Kidney (tissue), 22 donors: ENCODE results near the gene ASCL4. TPM values are rescaled to one million over a fixed set of nuclear protein-coding genes. Genes with fewer than 3 reads are reported as not detected.
A peak's percentile ranks its signal among the peaks of the same experiment; 100 is the strongest.
"Not testable (repeated sequence)": the region's sequence is repeated elsewhere in the genome, so short reads cannot be mapped to it uniquely, and the experiment has no call there.

ENCODE experiments used
- DNase-seq, 5 donors: peaks; one replicate each; pipeline ENCODE4 v3.0.0-alpha.2; 2013 to 2020
- FAIRE-seq: peaks from 2 replicates; lab custom pipeline; 2012; peaks lifted over from hg19 to GRCh38; lab: Jason Lieb, UNC
- H3K27ac ChIP-seq, 2 donors: one replicate each; pipeline ENCODE4 v1.7.0; 2013; ENCODE audit warnings: low read depth in 2 of 2, low read length in 2 of 2, inconsistent platforms in 1 of 2
- H3K27me3 ChIP-seq: one replicate; pipeline ENCODE4 v1.7.1; 2013; ENCODE audit warnings: low read length, inconsistent platforms; ENCODE audit not compliant: control insufficient read depth, insufficient read depth
- H3K36me3 ChIP-seq, 3 donors: one replicate each; pipeline versions ENCODE4 v1.7.0 to v1.7.1; 2013; ENCODE audit warnings: low read length in 3 of 3, control low read depth in 1 of 3, inconsistent platforms in 1 of 3; ENCODE audit not compliant: insufficient read depth in 3 of 3, control insufficient read depth in 2 of 3
- H3K4me1 ChIP-seq, 3 donors: one replicate each; pipeline versions ENCODE4 v1.7.0 to v1.7.1; 2013; ENCODE audit warnings: low read length in 3 of 3, inconsistent platforms in 1 of 3, low read depth in 1 of 3; ENCODE audit not compliant: control insufficient read depth in 2 of 3, insufficient read depth in 2 of 3
- H3K4me3 ChIP-seq, 3 donors: one replicate each; pipeline versions ENCODE4 v1.7.0 to v1.8.1; 2013; ENCODE audit warnings: low read length in 3 of 3, control low read depth in 1 of 3, inconsistent platforms in 1 of 3
- H3K9ac ChIP-seq, 3 donors: one replicate each; pipeline versions ENCODE4 v1.7.0 to v1.7.1; 2013; ENCODE audit warnings: low read length in 3 of 3, control low read depth in 1 of 3, inconsistent platforms in 1 of 3
- H3K9me3 ChIP-seq, 3 donors: one replicate each; pipeline versions ENCODE4 v1.7.0 to v1.7.1; 2013; ENCODE audit warnings: low read length in 3 of 3, control low read depth in 1 of 3, inconsistent platforms in 1 of 3; ENCODE audit not compliant: control insufficient read depth in 2 of 3, insufficient read depth in 1 of 3
- intact Hi-C: fragments of 100-400 bp; cut with DNase I; formaldehyde crosslinking; loops from one replicate; pipeline ENCODE4 v1.11.1; 2022
- long read RNA-seq, 10 donors: library from polyadenylated mRNA in 1 of 10; unstranded in 1 of 10; transcript quantifications; one replicate each; pipeline ENCODE4 v2.0.0 and lab custom pipeline, GENCODE V29; 2021 to 2026
- polyA plus RNA-seq: library from polyadenylated mRNA; stranded (reverse); fragments of 350-450 nt; fragmentation: Illumina TruSeq; extraction: RNeasy Lipid Tissue Mini Kit (QIAGEN cat#74804); gene quantifications from one replicate; pipeline ENCODE4 v1.2.3, GENCODE V29; 2014; ENCODE audit warnings: low read depth, low replicate concordance; ENCODE audit not compliant: insufficient read depth
- total RNA-seq: library from RNA; stranded (reverse); fragmentation: NEBNext Ultra II Directional; extraction: Animal tissue kit (Norgen Biotek cat#: 25700); gene quantifications from one replicate; pipeline ENCODE4 v1.2.1, GENCODE V29; 2021
- TF ChIP-seq, protein P1 (sequence below): IDR thresholded peaks from 3 replicates; pipeline ENCODE4 v1.5.1; 2012; ENCODE audit warnings: mild to moderate bottlenecking, moderate library complexity, borderline replicate concordance; ENCODE audit not compliant: insufficient read depth; ENCODE audit errors: extremely low read depth
- donor health status: control.
- donor health status: control.
- donor health status: control.
- donor health status: control.
- donor health status: control.
- donor health status: DM: yes; HTN: yes; CAD: no.
- donor health status: Normal renal cell carcinoma (clear cell type).

ASCL4 gene, protein sequence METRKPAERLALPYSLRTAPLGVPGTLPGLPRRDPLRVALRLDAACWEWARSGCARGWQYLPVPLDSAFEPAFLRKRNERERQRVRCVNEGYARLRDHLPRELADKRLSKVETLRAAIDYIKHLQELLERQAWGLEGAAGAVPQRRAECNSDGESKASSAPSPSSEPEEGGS
- total RNA-seq = not detected
- not detected for polyA plus RNA-seq
- long read RNA-seq, donor 1 = 0 reads
- long read RNA-seq, donor 2 = 0 reads
- long read RNA-seq, donor 3 = 0 reads
- long read RNA-seq, donor 4 = 0 reads
- long read RNA-seq, donor 5 = 0 reads
- long read RNA-seq, donor 6 = 0 reads
- long read RNA-seq, donor 7 = 0 reads
- long read RNA-seq, donor 8 = 0 reads
- long read RNA-seq, donor 9 = 0 reads
- long read RNA-seq, donor 10 = 0 reads

DNA sequence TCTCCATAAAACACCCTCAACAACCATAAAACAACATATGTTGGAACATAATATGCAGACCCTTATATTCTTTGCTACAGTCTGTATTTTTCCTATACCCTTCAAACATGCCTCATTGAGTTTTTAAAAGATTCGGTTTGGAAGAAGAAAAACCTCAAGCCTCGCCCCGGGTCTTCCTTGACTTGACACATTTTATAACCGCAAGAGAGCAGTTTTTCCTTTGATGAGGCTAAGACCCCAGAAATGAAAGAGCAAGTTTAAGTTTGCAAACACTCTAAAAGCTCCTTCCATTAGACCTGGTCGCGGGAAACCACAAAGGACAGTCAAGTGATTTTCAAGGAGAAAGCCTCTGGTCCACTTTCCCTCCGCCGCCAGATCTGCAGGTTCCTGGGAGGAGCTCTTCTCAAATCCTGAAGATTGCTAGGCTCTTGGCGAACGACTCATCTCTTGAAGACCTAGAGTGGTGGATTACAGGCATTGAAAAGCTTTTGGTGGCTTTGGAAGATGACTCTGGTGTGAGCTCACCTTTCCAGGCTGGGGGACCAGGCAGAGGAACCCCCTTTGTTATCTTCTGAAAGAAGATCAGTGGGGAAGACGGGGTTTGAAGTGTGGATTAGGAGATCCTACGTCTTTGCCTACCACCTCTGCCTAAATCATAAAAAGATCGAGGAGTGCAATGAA, at the start of gene ASCL4:
Gene ASCL4, plus strand, starts transcription at position 356 of the 681 bp plus-strand sequence. CDS start 515 bp downstream, outside the sequence.
- Histone ChIP-seq H3K36me3 (no peaks in the 10 kb centered on the region), H3K27ac (no peak within 1 kb of the TSS), H3K9me3 (no peaks in the 10 kb centered on the region), H3K4me3 (no peak within 1 kb of the TSS), H3K27me3 (peaks cover 36% of the 10 kb centered on the region), H3K4me1 (peaks cover 0 to 2% (median 0%) of the 10 kb centered on the region in 3 donors), H3K9ac (no peak within 1 kb of the TSS)
- DNase-seq = no peak
- FAIRE-seq = no peak
- intact Hi-C loops = no loop called here
- TF ChIP-seq, protein P1, sequence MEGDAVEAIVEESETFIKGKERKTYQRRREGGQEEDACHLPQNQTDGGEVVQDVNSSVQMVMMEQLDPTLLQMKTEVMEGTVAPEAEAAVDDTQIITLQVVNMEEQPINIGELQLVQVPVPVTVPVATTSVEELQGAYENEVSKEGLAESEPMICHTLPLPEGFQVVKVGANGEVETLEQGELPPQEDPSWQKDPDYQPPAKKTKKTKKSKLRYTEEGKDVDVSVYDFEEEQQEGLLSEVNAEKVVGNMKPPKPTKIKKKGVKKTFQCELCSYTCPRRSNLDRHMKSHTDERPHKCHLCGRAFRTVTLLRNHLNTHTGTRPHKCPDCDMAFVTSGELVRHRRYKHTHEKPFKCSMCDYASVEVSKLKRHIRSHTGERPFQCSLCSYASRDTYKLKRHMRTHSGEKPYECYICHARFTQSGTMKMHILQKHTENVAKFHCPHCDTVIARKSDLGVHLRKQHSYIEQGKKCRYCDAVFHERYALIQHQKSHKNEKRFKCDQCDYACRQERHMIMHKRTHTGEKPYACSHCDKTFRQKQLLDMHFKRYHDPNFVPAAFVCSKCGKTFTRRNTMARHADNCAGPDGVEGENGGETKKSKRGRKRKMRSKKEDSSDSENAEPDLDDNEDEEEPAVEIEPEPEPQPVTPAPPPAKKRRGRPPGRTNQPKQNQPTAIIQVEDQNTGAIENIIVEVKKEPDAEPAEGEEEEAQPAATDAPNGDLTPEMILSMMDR = no peak

DNA sequence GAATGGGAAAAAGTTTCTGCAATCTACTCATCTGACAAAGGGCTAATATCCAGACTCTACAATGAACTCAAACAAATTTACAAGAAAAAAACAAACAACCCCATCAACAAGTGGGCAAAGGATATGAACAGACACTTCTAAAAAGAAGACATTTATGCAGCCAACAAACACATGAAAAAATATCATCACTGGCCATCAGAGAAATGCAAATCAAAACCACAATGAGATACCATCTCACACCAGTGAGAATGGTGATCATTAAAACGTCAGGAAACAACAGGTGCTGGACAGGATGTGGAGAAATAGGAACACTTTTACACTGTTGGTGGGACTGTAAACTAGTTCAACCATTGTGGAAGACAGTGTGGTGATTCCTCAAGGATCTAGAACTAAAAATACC, 47.2 kb upstream of the ASCL4 start:
- DNase-seq, H3K27ac ChIP-seq, H3K27me3 ChIP-seq, H3K36me3 ChIP-seq, FAIRE-seq, H3K4me3 ChIP-seq, H3K4me1 ChIP-seq, H3K9me3 ChIP-seq, H3K9ac ChIP-seq, intact Hi-C loops: not testable (repeated sequence)

DNA sequence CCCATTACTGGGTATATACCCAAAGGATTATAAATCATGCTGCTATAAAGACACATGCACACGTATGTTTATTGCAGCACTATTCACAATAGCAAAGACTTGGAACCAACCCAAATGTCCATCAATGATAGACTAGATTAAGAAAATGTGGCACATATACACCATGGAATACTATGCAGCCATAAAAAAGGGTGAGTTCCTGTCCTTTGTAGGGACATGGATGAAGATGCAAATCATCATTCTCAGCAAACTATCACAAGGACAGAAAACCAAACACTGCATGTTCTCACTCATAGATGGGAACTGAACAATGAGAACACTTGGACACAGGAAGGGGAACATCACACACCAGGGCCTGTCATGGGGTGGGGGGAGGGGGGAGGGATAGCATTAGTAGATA, 46.8 kb upstream of the ASCL4 start:
- H3K36me3 ChIP-seq, intact Hi-C loops, FAIRE-seq, H3K27ac ChIP-seq, H3K4me1 ChIP-seq, H3K9me3 ChIP-seq, H3K4me3 ChIP-seq, H3K9ac ChIP-seq, DNase-seq, H3K27me3 ChIP-seq: not testable (repeated sequence)

DNA sequence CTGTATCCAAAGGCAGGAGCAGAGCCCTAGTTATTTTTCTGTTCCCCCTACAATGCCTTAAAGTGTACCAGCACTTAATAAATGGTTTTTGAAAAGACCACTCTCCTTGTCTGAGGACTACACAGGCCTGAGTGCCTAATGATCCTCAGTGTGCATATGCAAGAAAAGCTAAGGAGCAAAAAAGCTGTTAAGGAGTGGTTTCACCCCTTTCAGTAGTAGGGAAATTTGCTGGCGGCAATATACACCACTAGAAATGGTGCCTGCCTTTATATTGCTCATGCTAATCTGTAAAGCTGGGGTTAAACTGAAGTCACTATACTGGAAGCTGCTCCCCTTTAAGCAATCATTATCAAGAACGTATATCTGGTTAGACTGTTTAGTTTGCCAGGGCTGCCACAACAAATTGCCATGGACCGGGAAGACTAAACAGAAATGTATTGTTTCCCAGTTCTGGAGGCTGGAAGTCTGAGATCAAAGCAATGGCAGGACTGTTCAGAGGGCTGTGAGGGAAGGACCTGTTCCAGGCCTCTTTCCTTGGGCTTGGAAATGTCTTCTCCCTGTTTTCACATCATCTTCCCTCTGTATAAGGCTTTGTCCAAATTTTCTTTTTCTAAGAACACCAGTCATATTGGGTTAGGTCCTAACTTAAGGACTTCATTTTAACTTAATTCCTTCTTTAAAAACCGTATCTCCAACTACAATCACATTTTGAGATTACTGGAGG, 43.7 kb upstream of the ASCL4 start:
- DNase-seq = peak in 1 of 5 donors; percentile 5
- Histone ChIP-seq H3K4me1 (peaks cover 0 to 4% (median 0%) of the 10 kb centered on the region in 3 donors), H3K36me3 (peaks cover 6 to 17% (median 9%) of the 10 kb centered on the region in 3 donors), H3K4me3 (no peak overlapping the region), H3K27me3 (no peaks in the 10 kb centered on the region), H3K9me3 (no peaks in the 10 kb centered on the region), H3K27ac (peak overlapping the region in 1 of 2 donors; percentile 20), H3K9ac (no peak overlapping the region)
- FAIRE-seq = no peak
- intact Hi-C loops = no loop called here
- TF ChIP-seq, protein P1 = no peak
